HEK293T (cell line): Measurements from ENCODE around the gene CCKAR.

Source experiments
- CTCF ChIA-PET: fragments of 350-600 bp; formaldehyde crosslinking; extraction: SDS; loops from one replicate; lab custom pipeline; 2021; ENCODE audit warnings: antibody characterized with exemption, inconsistent platforms; lab: Yijun Ruan, JAX
- POLR2A ChIA-PET: fragments of 350-600 bp; formaldehyde crosslinking; extraction: SDS; loops from one replicate; lab custom pipeline; 2020; ENCODE audit warnings: antibody characterized with exemption, inconsistent platforms; lab: Yijun Ruan, JAX
- DNase-seq: peaks from one replicate; pipeline ENCODE4 v3.0.0; 2012; ENCODE audit warnings: mixed read lengths; ENCODE audit errors: extremely low spot score
- BHLHE40 ChIP-seq: fragments of 450-650 bp; IDR thresholded peaks from 2 replicates; pipeline ENCODE4 v1.6.1; 2016; ENCODE audit warnings: mild to moderate bottlenecking, moderate library complexity, borderline replicate concordance
- CTBP1 ChIP-seq: fragments of 450-650 bp; IDR thresholded peaks from 2 replicates; pipeline ENCODE4 v1.6.1; 2016; ENCODE audit warnings: borderline replicate concordance
- ELF4 ChIP-seq: fragments of 450-650 bp; IDR thresholded peaks from 2 replicates; pipeline ENCODE4 v1.6.1; 2017; ENCODE audit warnings: antibody characterized with exemption
- FOXA1 ChIP-seq: fragments of 450-650 bp; IDR thresholded peaks from 2 replicates; pipeline ENCODE4 v1.6.1; 2016; ENCODE audit warnings: mild to moderate bottlenecking
- FOXK2 ChIP-seq: fragments of 450-650 bp; IDR thresholded peaks from 2 replicates; pipeline ENCODE4 v1.6.1; 2016; ENCODE audit warnings: mild to moderate bottlenecking
- FOXM1 ChIP-seq: fragments of 450-650 bp; IDR thresholded peaks from 2 replicates; pipeline ENCODE4 v1.6.1; 2017; ENCODE audit warnings: mild to moderate bottlenecking, borderline replicate concordance
- HDGF ChIP-seq: fragments of 450-650 bp; IDR thresholded peaks from 2 replicates; pipeline ENCODE4 v1.6.1; 2017; ENCODE audit warnings: antibody characterized with exemption, borderline replicate concordance
- L3MBTL2 ChIP-seq: fragments of 450-650 bp; conservative IDR thresholded peaks from 2 replicates; pipeline ENCODE4 v1.6.1; 2016; ENCODE audit warnings: mild to moderate bottlenecking
- NFRKB ChIP-seq: fragments of 450-650 bp; IDR thresholded peaks from 2 replicates; pipeline ENCODE4 v1.6.1; 2016; ENCODE audit warnings: mild to moderate bottlenecking, moderate library complexity
- SP1 ChIP-seq: fragments of 450-650 bp; IDR thresholded peaks from 2 replicates; pipeline ENCODE4 v1.6.1; 2017
- SUZ12 ChIP-seq: fragments of 450-650 bp; IDR thresholded peaks from 2 replicates; pipeline ENCODE4 v1.6.1; 2016; ENCODE audit warnings: mild to moderate bottlenecking
- ZNF384 ChIP-seq: fragments of 450-650 bp; IDR thresholded peaks from 2 replicates; pipeline ENCODE4 v1.6.1; 2016
- TF ChIP-seq, protein P1 (sequence below): fragments of 450-650 bp; IDR thresholded peaks from 2 replicates; pipeline ENCODE4 v1.6.1; 2016

The CCKAR gene

DNA sequence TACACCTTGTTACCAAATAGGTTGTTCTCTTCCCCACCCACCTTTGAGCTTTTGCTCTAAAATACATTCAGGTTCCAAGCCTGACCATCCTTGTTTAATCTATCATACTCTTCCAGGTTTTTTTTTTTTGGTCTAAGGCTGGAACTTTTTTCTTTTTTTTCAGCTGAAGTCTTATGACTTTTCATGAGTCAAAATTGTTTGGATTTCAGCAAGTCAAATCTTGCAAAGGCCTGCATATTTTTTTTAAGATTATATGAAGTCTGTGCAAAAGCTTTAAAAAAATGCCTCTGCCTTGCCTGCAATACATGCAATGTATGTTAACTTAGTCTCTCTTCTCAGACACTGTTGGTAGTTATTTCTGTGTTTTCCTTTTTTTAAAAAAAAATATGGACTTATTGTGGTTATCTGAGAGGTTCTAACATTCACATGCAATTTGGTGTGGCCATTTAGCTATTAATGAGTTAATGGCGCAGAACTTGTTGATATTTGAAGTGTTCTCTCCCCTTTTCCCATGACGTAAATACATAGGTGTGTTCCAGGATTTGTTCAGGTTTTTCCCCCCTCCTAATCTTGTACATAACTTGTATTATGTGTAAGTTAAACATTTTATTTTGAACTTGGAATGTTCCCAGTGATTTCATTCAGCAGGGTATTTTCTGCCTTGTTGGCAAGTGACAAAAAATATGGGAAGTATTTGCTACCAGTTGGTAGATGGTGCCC, 58.7 kb downstream of the CCKAR start:
- no peak for DNase-seq
- TF ChIP-seq ELF4 (no peak), FOXM1 (no peak), ZNF384 (no peak), SP1 (no peak), NFRKB (no peak), CTBP1 (no peak), L3MBTL2 (no peak), SUZ12 (no peak), FOXA1 (no peak), HDGF (no peak), BHLHE40 (no peak), FOXK2 (no peak)
- TF ChIP-seq, protein P1, sequence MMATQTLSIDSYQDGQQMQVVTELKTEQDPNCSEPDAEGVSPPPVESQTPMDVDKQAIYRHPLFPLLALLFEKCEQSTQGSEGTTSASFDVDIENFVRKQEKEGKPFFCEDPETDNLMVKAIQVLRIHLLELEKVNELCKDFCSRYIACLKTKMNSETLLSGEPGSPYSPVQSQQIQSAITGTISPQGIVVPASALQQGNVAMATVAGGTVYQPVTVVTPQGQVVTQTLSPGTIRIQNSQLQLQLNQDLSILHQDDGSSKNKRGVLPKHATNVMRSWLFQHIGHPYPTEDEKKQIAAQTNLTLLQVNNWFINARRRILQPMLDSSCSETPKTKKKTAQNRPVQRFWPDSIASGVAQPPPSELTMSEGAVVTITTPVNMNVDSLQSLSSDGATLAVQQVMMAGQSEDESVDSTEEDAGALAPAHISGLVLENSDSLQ: no peak
- POLR2A ChIA-PET: no interaction called here
- CTCF ChIA-PET: no interaction called here
